HG03457 (cell line): ENCODE measurements around the gene UHRF1.
"Not testable (repeated sequence)": the region's sequence is repeated elsewhere in the genome, so short reads cannot be mapped to it uniquely, and the experiment has no call there.

ENCODE experiments used
- ATAC-seq: cut with Tn5 transposase; IDR thresholded peaks from one replicate; pipeline ENCODE4 v1.9.1; 2021; ENCODE audit warnings: moderate number of reproducible peaks; ENCODE audit not compliant: unreplicated experiment

The UHRF1 gene

DNA sequence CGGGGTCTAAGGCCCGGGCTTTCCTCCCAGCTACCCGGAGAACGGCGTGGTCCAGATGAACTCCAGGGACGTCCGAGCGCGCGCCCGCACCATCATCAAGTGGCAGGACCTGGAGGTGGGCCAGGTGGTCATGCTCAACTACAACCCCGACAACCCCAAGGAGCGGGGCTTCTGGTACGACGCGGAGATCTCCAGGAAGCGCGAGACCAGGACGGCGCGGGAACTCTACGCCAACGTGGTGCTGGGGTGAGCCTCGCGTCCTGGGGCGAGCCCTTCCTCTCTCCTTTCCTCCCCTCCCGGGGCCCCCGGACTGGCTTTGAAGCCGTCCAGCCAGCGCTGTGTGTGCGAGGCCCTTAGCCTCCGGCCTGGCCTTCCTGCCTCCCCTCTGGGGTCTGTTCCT, 23.4 kb downstream of the UHRF1 start:
- no peak for ATAC-seq

DNA sequence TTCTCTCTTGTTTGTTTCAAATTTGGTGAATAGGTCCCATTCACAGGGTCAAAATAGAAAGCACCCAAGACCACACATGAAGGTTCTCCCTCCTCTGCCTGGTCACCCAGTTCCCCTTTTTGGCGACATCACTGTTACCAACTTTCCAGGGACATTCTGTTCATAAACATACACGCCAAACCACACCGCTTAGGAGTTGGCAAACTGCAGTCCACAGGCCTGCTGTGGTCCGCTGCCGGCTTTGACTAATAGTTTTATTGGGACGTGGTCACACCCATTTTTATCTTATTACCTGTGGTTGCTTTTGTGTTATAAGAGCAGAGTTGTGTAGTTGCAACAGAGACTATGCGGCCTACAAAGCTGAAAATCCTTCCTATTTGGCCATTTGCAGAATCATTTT, 24.2 kb downstream of the UHRF1 start:
- no peak for ATAC-seq

DNA sequence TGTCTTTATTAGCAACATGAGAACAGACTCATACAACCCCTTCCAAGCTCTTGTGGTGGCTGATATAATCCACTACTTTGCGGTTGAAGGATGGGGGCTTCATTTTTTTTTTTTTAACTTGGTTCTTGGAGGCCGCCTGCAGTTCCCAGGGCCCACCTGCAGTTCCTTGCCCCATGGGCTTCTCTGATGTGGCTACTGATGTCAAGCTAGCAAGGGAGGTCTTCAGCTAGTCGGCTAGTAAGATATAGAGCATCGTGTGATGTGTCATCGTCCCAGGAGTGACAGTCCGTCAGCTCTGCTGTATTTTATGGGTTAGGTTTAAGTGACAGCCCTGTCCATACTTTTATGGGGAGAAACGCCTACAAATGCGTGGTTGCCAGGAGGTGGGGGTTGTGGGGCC, 26.1 kb downstream of the UHRF1 start:
- ATAC-seq, result no peak

DNA sequence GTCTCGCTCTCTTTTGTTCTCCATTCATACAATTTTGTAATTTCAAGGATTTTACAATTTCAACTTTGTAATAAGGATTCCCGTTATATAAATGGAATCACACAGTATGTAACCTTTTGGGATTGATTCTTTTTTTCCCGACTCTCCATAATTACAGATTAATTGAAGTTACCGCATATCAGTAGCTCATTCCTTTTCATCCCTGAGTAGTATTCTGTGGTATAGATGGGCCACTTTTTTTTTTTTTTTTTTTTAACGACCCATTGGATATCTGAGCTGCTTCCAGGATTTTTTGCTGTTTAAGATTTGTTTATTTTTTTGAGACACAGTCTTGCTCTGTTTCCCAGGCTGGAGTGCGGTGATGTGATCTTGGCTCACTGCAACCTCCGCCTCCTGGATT, 27.8 kb downstream of the UHRF1 start:
- ATAC-seq, result no peak

DNA sequence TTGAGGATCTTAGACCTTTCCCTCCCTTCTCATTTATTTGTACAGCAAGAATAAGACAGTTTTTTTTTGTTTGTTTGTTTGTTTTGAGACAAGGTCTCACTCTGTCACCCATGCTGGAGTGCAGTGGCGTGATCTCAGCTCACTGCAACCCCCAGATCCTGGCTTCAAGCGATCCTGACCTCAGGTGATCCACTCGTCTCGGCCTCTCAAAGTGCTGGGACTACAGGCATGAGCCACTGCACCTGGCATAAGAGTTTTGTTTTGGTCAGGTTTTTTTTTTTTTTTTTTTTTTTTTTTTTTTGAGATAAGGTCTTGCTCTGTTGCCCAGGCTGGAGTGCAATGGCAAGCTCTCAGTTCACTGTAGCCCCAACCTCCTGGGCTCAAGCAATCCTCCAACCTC, 29.2 kb downstream of the UHRF1 start:
- ATAC-seq, result not testable (repeated sequence)

DNA sequence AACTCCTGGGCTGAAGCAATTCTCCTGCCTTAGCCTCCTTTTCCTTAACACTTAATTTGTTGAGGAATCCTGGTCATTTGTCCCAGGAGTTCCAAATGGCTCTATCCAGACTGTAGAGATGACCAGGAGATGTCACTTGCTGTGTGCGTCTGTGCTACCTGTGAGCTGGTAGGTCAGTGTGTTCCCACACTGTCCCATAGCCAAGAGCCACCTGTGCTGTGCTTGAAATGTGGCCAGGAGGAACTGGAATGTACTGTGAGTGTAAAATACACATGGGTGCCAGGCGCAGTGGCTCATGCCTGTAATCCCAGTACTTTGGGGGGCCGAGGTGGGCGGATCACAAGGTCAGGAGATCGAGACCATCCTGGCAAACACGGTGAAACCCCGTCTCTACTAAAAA, 30.2 kb downstream of the UHRF1 start:
- ATAC-seq, result no peak

DNA sequence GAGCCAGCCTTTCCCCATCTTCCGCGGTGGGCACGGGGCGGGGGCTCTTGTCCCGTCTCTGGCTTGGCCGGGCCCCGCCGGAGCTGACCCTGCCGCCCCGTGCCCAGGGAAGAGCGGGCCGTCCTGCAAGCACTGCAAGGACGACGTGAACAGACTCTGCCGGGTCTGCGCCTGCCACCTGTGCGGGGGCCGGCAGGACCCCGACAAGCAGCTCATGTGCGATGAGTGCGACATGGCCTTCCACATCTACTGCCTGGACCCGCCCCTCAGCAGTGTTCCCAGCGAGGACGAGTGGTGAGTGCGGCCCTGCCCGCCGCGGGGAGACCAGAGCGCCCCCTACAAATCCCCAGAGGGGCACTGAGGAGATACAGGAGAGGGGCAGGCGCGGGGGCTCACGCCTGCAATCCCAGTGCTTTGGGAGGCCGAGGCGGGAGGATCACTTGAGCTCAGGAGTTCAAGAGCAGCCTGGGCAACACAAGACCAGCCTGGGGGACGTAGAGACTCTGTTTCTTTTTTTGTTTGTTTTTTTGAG, 32.4 kb downstream of the UHRF1 start:
- ATAC-seq, result not testable (repeated sequence)

DNA sequence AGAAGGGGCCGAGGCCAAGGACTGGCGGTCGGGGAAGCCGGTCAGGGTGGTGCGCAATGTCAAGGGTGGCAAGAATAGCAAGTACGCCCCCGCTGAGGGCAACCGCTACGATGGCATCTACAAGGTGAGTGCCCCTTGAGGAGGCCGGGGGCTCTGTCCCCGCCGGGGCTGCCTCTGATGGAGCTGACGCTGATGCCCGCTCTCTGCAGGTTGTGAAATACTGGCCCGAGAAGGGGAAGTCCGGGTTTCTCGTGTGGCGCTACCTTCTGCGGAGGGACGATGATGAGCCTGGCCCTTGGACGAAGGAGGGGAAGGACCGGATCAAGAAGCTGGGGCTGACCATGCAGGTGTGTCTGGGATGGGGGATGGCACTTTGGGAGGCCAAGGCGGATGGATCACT, 41.3 kb downstream of the UHRF1 start:
- ATAC-seq, result not testable (repeated sequence)

DNA sequence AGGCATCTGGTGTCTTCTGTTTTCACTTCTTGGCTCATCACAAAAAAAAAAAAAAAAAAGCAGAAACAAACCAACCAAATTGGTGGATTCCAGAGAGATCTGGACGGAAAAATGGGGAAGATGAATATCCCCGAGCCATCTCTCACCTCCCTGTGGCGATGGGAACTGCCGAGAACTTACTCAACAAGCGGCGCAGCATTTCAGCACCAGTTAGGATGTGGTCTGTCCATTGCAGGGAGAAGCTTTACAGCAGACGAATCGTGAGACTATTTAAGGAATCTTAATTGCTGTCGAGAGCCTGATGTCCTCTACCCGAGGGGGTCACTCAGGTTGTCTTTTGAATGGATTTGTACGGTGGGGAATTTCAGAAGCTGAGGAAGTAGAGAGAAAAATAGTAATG, 42.4 kb downstream of the UHRF1 start:
- no peak for ATAC-seq

DNA sequence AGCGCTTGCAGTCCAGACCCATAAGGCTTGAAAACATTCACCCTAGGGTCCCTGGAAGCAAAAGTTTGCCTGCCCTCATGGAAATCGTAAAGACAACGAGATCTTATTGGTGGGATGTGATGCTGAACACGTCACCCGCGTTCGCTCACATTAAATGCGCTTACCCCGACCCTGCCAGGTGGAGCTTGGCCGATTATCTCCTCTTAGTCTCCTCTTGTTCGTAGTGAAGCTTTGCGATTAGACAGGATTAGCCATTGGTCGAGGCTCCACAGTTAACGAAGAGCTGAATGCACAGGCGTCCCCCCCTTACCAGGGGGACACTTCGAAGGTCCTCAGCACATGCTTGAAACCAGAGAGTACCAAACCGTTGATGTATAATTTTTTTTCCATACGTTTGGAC, 43.6 kb downstream of the UHRF1 start:
- no peak for ATAC-seq

DNA sequence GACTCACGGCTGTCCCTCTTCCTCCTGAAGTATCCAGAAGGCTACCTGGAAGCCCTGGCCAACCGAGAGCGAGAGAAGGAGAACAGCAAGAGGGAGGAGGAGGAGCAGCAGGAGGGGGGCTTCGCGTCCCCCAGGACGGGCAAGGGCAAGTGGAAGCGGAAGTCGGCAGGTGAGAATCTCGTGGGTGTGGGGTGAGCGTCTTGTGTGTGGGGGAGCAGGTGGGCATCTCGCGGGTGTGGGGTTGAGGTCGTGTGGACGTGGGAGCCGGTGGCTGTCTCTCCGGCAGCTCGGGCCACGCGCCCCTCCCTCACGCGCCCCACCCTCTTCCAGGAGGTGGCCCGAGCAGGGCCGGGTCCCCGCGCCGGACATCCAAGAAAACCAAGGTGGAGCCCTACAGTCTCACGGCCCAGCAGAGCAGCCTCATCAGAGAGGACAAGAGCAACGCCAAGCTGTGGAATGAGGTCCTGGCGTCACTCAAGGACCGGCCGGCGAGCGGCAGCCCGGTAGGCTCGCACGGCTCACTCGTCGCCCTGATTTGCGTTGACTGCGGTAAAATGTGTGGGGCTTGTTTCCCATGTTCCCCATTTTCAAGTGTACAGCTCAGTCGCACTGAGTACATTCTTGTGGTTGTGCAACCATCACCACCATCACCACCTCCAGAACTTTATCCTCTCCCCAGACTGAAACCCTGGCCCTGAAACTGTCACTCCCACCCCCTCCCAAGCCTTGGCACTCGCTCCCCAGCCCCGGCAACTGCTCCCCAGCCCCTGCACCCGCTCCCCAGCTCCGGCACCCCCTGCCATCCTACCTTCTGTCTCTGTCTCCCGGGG, 45.2 kb downstream of the UHRF1 start:
- ATAC-seq, result not testable (repeated sequence)

DNA sequence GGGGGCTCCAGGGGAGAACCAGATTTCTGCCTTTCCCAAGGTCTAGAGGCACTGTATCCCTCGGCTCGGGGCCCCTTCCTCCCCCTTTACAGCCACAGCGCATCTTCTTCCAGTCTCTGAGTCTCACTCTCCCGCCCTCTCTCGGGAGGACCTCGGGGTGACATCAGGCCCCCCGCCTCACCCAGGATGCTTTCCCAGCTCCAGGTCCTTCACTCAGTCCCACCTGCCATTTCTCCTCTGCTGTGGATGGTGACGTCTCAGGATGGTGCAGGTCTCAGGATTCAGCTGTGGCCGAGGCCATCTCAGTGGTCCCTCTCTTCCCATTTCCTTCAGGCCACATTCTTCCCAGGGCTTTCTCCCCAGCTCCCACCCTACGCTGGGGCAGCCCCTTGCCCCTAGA, 46.0 kb downstream of the UHRF1 start:
- ATAC-seq, result no peak

DNA sequence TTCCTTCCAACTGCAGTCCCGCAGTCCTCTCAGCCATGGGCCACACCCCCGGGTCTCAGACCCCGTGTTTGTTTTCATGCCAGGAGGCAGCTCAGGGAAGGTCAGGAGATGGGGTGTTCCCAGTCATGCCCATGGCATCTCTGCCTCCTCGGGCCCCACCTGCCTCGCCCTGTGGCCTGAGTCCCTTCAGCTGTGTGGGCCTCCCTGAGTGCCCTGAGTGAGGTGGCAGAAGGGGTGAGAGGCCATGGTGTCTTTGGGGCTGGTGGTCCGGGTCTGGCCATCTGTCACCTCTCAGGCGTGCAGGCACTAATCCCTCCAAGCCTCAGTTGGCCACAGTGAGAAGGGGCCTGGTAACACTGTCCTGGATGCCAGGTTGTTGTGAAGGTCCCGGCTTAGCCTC, 48.7 kb downstream of the UHRF1 start:
- ATAC-seq, result no peak

DNA sequence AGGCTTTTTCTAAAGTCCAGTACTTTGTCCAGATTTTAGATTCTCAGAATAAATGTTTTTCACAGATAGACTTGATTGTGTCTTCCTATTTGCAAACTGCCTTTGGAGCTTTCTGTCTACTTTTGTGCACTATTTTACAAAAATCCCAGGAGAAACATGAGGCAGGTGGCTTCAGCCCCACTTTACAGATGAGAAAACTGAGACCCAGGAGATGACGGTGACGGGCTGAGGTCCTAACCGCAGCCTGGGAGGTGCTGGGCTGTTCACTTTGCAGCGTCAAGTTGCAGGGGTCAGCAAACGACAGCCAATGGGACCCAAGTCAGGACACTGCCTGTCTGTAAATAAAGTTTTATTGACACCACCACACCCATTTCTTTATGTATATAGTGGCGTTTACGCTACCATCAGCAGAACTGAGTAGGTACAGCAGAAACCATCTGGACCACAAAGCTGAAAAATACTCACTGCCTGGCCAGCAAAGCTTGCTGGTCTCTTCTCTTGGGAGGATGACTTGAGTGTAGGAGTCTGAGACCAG, 52.9 kb downstream of the UHRF1 start:
- no peak for ATAC-seq

DNA sequence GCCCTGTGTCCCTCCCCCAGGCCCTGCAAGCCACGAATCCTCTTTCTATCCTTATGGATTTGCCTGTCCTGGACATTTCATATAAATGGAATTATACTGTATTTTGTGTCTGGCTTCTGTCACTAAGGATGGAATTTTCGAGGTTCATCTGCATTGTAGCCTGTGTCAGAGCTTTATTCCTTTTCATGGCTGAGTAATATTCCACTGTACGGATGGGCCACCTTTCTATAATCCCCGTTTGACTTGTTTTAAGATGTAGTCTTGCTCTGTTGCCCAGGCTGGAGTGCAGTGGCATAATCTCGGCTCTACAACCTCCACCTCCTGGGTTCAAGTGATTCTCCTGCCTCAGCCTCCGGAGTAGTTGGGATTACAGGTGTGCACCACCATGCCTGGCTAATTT, 55.8 kb downstream of the UHRF1 start:
- ATAC-seq, result no peak

DNA sequence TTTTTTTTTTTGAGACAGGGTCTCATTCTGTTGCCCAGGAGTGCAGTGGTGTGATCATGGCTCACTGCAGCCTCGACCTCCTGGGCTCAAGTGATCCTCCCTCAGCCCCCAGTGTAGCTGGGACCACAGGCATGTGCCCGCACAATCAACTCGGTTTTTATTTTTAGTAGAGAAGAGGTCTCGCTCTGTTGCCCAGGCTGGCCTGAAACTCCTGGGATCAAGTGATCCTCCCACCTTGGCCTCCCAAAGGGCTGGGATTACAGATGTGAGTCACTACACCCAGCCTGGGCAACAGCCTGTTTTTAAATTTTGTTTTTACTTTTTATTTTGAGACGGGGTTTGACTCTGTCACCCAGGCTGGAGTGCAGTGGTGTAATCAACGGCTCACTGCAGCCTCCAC, 57.3 kb downstream of the UHRF1 start:
- ATAC-seq, result no peak

DNA sequence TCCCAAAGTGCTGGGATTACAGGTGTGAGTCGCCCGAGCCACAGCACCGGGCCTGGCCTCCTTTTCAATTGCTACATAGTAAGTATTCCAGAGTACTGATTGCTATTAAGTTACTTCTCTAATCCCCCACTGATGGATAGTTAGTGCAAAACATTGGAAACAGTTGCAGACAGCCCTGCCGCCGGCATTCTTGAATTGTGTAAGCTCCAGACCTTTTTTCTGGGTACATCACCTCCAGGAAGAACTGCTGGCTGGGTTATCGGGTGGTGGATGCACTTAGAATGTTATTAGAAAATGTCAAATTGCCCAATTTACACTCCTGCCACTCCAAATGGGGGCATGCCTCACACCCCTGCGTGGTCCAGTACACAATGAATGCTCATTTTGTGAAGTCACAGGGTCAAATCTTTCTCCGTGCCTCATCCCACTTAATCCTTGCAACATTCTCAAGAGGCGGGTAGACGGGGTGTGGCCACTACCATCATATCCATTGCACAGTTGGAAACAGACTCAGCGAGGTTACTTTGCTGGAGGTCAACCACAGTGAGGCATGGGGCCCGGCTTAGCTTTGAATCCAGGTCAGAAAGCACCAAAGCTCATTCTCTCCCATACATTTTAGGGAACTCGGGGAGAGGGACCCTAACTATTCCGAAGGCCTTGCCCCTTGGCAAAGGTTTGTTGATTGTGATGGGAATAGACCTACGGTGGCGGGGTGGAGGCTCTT, 58.6 kb downstream of the UHRF1 start:
- no peak for ATAC-seq

DNA sequence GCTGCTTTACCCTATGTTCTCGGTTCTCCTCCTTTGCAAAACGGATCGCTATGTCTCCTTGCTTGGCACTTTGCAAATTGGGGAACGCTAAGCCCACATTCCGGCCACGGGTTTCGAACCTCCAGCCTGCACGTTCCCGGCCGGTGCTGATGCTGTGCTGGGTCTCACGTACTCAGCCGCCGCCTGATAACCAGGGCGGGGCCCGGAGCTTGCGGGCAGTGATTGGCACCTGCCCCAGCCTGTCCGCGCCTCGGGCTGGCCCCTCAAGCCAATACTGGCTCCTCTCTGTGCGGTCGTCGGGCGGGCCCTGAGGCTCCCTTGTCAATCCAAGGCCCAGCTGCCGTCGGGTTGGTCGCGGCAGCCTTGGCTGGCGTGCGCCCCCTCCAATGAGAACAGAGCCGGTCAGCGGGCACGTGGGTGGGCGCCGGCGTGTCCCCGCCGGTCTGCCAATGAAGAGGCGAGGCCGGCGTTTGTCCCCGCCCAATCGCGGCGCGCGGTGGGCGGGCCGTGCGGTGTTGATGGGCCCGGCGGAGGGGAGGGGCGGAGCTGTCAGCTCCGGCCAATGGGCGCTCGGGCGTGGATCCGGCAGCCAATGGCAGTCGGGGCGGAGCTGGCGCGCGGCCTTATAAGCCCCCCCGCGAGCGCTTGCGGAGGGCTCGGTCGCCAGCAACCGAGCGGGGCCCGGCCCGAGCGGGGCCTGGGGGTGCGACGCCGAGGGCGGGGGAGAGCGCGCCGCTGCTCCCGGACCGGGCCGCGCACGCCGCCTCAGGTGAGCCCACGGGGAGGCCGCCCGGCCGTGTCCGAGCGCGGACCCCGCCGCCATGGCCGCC, 59.4 kb downstream of the UHRF1 start, which contains the start of gene KDM4B:
TSS of gene KDM4B (plus strand) at position 652 of the 830 bp plus-strand sequence. CDS start 63,778 bp downstream, outside the sequence.
- peak; percentile 81 for ATAC-seq

DNA sequence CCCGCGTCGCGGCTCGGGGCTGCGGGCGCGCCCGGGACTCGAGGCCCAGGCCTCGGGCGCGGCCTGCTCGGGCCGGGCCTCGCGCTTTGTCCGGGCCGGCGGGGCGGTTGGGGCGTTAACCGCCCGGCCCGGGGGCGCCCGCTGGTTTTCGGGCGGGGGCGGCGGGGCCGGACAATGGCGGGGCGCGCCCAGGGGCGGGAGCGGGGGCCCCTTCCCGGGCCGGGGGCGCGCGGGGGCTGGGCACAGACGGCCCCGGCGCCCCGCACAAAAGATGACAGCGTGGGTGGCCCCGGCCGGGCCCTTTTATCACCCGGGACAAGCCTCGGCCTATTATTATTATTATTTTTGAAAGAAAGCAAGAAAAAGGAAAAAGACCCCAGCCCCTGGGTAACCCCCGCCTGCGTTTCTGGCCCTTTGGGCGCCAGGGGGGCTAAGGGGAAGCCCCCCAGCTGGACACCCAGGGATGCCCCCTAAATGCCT, 60.0 kb downstream of the UHRF1 start:
- ATAC-seq, result no peak

DNA sequence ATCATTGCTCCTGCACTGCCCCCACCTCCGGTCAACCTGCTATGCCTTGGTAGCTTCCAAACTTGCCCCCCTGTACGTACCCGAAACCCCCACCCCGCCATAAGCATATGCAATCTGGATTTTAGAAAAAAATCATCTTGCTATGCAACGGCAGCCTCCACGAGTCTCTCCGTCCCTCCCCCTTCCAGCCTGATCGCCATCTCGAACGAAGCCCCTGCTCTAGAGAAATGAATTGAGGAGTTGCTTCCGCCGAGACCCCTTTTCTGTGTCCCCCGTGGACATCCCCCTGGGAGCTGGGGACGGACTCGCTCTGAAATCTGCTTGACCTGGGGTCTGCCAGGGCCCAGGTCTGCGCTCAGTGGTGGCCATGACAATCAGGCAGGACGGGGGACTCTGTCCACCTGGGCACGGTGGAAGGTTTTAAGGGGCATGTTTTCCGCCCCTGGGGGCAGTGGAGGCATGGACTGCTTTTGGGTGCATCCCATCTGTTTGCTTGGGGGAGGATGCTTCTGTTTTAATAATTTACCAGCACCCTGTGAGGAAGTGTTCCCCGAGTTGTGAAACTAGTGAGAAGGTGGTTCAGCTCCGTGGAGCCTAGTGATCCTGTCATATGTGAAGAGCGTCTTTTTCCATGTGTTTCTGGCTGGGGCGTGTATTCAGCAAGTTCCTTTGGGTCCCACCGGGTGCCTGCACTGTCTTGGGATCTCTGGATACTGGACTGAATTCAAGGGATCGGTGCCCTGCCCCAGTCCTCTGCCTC, 60.7 kb downstream of the UHRF1 start:
- ATAC-seq, result no peak
